ENCODE results near the gene DOK6. TPM values are rescaled to one million over a fixed set of nuclear protein-coding genes. Genes with fewer than 3 reads are reported as not detected.

Gene DOK6
- total RNA-seq, 4 donors from 2014 or later, result 0.20 to 0.37 (median 0.30) TPM

DNA sequence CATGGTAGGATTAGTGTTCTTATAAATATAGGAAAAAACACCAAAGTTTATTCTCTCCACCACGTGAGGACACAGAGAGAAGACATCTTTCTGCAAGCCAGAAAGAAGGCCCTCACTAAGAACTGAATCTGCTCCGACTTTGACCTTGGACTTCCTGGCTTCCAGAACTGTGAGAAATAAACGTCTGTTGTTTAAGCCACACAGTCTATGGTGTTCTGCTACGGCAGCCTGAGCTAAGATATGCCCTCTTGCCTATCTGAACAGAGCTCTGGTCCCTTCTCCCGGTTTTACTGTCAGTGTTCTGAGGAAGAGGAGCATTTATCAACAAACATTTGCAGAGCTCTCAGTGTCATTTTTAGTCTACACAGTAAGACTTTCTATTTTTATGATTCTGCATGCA, 131.3 kb downstream of the DOK6 start:
- in situ Hi-C loops (cut with MboI; ENCODE audit: low pct_ligation_motif_present in 1 of 4, low pct_unique_long_range_greater_than_20kb in 1 of 4, low sequenced_read_pairs in 3 of 4), result no loop called here
- Histone ChIP-seq H3K4me1 (no peaks in the 10 kb centered on the region), H3K27me3 (no peaks in the 10 kb centered on the region)

DNA sequence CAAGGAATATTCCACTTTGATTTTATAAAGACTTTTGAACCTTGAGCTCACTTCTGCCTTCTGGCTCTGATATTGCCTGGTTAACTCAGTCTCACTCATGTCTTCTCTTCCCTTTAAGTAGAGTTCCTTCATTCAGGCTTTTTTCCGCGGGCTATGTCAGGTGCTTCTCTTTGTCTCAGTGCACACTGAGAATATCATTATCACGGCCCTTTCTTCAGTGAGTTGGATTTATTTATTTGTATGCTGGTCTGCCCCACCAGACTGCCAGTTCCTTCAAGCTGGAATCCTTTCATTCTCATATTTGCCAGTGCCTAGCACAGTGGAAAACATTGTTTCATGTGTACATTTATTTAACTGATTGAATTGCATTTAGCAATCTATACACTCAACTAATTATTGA, 136.5 kb downstream of the DOK6 start:
- Histone ChIP-seq H3K9me3 (no peaks in the 10 kb centered on the region), H3K27me3 (no peaks in the 10 kb centered on the region), H3K4me3 (no peak overlapping the region), H3K36me3 (no peaks in the 10 kb centered on the region), H3K27ac (no peak overlapping the region), H3K4me1 (no peaks in the 10 kb centered on the region)
- no peak for TF ChIP-seq POLR2AphosphoS5 (IDR thresholded peaks at IDR 0.05)
- TF ChIP-seq POLR2A (IDR thresholded peaks at IDR 0.05), result no peak
- TF ChIP-seq, protein P1, sequence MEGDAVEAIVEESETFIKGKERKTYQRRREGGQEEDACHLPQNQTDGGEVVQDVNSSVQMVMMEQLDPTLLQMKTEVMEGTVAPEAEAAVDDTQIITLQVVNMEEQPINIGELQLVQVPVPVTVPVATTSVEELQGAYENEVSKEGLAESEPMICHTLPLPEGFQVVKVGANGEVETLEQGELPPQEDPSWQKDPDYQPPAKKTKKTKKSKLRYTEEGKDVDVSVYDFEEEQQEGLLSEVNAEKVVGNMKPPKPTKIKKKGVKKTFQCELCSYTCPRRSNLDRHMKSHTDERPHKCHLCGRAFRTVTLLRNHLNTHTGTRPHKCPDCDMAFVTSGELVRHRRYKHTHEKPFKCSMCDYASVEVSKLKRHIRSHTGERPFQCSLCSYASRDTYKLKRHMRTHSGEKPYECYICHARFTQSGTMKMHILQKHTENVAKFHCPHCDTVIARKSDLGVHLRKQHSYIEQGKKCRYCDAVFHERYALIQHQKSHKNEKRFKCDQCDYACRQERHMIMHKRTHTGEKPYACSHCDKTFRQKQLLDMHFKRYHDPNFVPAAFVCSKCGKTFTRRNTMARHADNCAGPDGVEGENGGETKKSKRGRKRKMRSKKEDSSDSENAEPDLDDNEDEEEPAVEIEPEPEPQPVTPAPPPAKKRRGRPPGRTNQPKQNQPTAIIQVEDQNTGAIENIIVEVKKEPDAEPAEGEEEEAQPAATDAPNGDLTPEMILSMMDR (IDR thresholded peaks at IDR 0.05), result no peak
- TF ChIP-seq EP300 (IDR thresholded peaks at IDR 0.05; ENCODE audit: low read depth), result no peak
- WGBS, 2 donors (ENCODE audit: low coverage in 1 of 2), result 89 to 97% methylated on average over 3 of the region's 3 CpGs
- in situ Hi-C loops (cut with MboI; ENCODE audit: low pct_ligation_motif_present in 1 of 4, low pct_unique_long_range_greater_than_20kb in 1 of 4, low sequenced_read_pairs in 3 of 4) (no loop called here), intact Hi-C loops (cut with DNase I; ENCODE audit: low total_unique reads) (no loop called here)
- no peak for DNase-seq

More for the DNA sequence above, 131.3 kb downstream of the DOK6 start:
- TF ChIP-seq, protein P1 (IDR thresholded peaks at IDR 0.05), result no peak
- TF ChIP-seq POLR2A (IDR thresholded peaks at IDR 0.05), result no peak
- DNase-seq, result no peak
- 55 to 59% methylated on average over 5 of the region's 5 CpGs for WGBS, 2 donors (ENCODE audit: low coverage in 1 of 2)
- intact Hi-C loops (cut with DNase I; ENCODE audit: low total_unique reads), result no loop called here
- Histone ChIP-seq H3K4me3 (no peak overlapping the region), H3K36me3 (no peaks in the 10 kb centered on the region), H3K27ac (no peak overlapping the region), H3K9me3 (no peaks in the 10 kb centered on the region)

DNA sequence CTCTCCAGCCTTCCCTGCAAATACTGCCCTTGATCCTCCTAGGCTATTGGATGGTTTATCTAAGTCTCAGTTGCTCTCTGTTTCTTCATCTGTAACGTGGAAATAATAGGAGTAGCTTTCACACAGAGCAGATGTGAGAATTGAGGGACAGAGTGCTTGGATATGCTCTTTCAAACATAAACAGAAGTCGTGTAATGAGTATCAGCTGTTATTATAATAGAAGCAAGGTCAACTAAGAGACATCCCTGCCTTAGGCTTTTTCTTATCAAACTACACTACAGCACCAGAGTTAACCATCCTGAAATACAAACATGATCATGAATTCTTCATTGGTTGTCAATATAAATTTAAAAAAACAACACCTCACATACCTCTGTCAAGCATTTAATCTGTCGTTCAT, 138.2 kb downstream of the DOK6 start:
- no peaks in the 10 kb centered on the region for H3K4me1 ChIP-seq
- 40 to 49% methylated on average over 2 to 3 of the region's 3 CpGs for WGBS, 2 donors (ENCODE audit: low coverage in 1 of 2)

DNA sequence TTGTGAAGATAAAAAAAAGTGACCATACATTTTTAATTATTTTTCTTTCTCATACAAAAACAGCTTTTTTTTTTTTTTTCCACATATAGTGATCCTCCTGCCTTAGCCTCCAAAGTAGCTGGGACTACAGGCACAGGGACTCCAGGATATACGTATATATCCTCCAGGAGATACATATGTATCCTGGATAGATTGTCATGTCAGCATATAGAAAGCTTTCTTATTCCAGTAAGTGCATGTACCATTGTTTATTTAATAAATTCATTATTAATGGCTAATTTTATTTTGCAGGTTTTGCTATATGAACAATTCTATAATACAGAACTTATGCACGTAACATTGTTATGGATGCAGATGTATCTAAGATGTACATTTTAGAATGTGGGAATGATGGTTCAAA, 138.7 kb downstream of the DOK6 start:
- Histone ChIP-seq H3K27ac (no peak overlapping the region), H3K4me3 (no peak overlapping the region), H3K27me3 (no peaks in the 10 kb centered on the region), H3K9me3 (no peaks in the 10 kb centered on the region), H3K36me3 (no peaks in the 10 kb centered on the region), H3K4me1 (no peaks in the 10 kb centered on the region)
- TF ChIP-seq POLR2AphosphoS5 (IDR thresholded peaks at IDR 0.05) (no peak), POLR2A (IDR thresholded peaks at IDR 0.05) (no peak), EP300 (IDR thresholded peaks at IDR 0.05; ENCODE audit: low read depth) (no peak)
- TF ChIP-seq, protein P1 (IDR thresholded peaks at IDR 0.05), result no peak
- in situ Hi-C loops (cut with MboI; ENCODE audit: low pct_ligation_motif_present in 1 of 4, low pct_unique_long_range_greater_than_20kb in 1 of 4, low sequenced_read_pairs in 3 of 4) (no loop called here), intact Hi-C loops (cut with DNase I; ENCODE audit: low total_unique reads) (no loop called here)
- 82 to 91% methylated on average over 2 of the region's 2 CpGs for WGBS, 2 donors (ENCODE audit: low coverage in 1 of 2)
- no peak for DNase-seq

More for the DNA sequence above, 138.2 kb downstream of the DOK6 start:
- Histone ChIP-seq H3K27me3 (no peaks in the 10 kb centered on the region), H3K27ac (no peak overlapping the region), H3K4me3 (no peak overlapping the region), H3K9me3 (no peaks in the 10 kb centered on the region), H3K36me3 (no peaks in the 10 kb centered on the region)
- TF ChIP-seq EP300 (IDR thresholded peaks at IDR 0.05; ENCODE audit: low read depth), result no peak
- no peak for TF ChIP-seq POLR2A (IDR thresholded peaks at IDR 0.05)
- TF ChIP-seq, protein P1 (IDR thresholded peaks at IDR 0.05), result no peak
- TF ChIP-seq POLR2AphosphoS5 (IDR thresholded peaks at IDR 0.05), result no peak
- in situ Hi-C loops (cut with MboI; ENCODE audit: low pct_ligation_motif_present in 1 of 4, low pct_unique_long_range_greater_than_20kb in 1 of 4, low sequenced_read_pairs in 3 of 4), result no loop called here
- intact Hi-C loops (cut with DNase I; ENCODE audit: low total_unique reads), result no loop called here
- DNase-seq, result no peak

Measured in transverse colon (tissue), 4 donors.